ENCODE measurements around the gene TACC2. TPM values are rescaled to one million over a fixed set of nuclear protein-coding genes. Genes with fewer than 3 reads are reported as not detected.

TACC2 gene
- total and polyA plus RNA-seq, 2 donors (not counting 1 experiment from before 2014, with no cell fraction given): not detected

DNA sequence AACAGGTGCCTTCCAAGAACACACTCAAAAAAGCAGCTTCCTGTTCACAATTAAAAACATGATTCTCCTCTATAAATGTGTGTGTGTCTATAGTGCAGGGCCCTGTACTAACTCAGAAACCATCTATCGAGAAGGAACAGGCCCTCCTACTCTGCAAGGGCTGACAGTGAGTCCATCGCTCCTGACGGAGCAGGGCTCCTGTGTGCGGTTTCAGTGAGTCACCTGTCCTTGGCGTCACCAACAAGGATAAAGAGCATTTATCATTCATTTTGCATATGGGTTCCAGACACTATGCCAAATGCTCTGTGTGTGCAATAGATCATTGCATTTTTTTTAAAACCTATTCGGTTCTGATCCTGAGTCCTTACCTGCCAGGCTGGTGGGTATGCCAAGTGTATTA is 63.7 kb downstream of the TACC2 start:
- H3K9me3 Mint-ChIP-seq (ENCODE audit: insufficient read depth): no peaks in the 10 kb centered on the region
- no peaks in the 10 kb centered on the region for H4K20me1 ChIP-seq (ENCODE audit: control insufficient read depth, insufficient read depth, low read length, poor library complexity, severe bottlenecking)
- intact Hi-C loops (cut with micrococcal nuclease): no loop called here
- H3K4me1 ChIP-seq (ENCODE audit: control insufficient read depth in 2 of 2, insufficient read depth in 2 of 2, low read length in 2 of 2): no peaks in the 10 kb centered on the region
- no peak for DNase-seq
- ChIA-PET CTCF (interaction anchor here (0.7 kb wide), 1 partner anchor 1120 kb away, joined by 4 read pairs; no protein-coding TSS in a partner anchor), POLR2A (no interaction called here)
- no peak overlapping the region for H3K9ac ChIP-seq (ENCODE audit: low read length)
- H3K79me2 ChIP-seq (ENCODE audit: control insufficient read depth, insufficient read depth, low read length): no peaks in the 10 kb centered on the region
- no peak overlapping the region for H3K4me3 ChIP-seq (ENCODE audit: control extremely low read depth in 1 of 5, extremely low read depth in 1 of 5, insufficient read depth in 1 of 5, low read depth in 2 of 5, low read length in 4 of 5)
- no peak overlapping the region for H3K27ac ChIP-seq (ENCODE audit: low read length in 2 of 2)
- peaks cover 0 to 11% (median 0%) of the 10 kb centered on the region in 3 donors for H3K9me3 ChIP-seq (ENCODE audit: control extremely low read depth in 1 of 3, control insufficient read depth in 2 of 3, insufficient read depth in 1 of 3, low read length in 2 of 3)
- peaks cover 5% of the 10 kb centered on the region for H3K27me3 Mint-ChIP-seq
- H3K36me3 ChIP-seq (replicated peaks in 1 of 2; ENCODE audit: control extremely low read depth in 1 of 2, control insufficient read depth in 1 of 2, extremely low read depth in 1 of 2, insufficient read depth in 2 of 2, low read length in 1 of 2): no peaks in the 10 kb centered on the region
- no peaks in the 10 kb centered on the region for H3K4me1 Mint-ChIP-seq
- H2AFZ ChIP-seq (ENCODE audit: insufficient read depth, low read depth, low read length, poor library complexity, severe bottlenecking): no peak overlapping the region
- H3K4me3 Mint-ChIP-seq: no peak overlapping the region
- H3K27ac Mint-ChIP-seq: no peak overlapping the region
- H3K27me3 ChIP-seq (replicated peaks in 1 of 4; ENCODE audit: control extremely low read depth in 1 of 4, control insufficient read depth in 3 of 4, insufficient read depth in 4 of 4, low read length in 3 of 4): peaks cover 0 to 4% (median 0%) of the 10 kb centered on the region in 4 experiments
- WGBS (ENCODE audit: insufficient coverage): 98% methylated on average over 5 of the region's 6 CpGs
- TF ChIP-seq EZH2 (IDR thresholded peaks at IDR 0.05; ENCODE audit: borderline replicate concordance, insufficient read depth, low read depth, low read length, poor library complexity, severe bottlenecking): no peak
- no peak for TF ChIP-seq CTCF (IDR thresholded peaks at IDR 0.05)
- ATAC-seq (ENCODE audit: low read depth): no peak
- H3K4me2 ChIP-seq (replicated peaks; ENCODE audit: low read depth, low read length, poor library complexity, severe bottlenecking): no peak overlapping the region

DNA sequence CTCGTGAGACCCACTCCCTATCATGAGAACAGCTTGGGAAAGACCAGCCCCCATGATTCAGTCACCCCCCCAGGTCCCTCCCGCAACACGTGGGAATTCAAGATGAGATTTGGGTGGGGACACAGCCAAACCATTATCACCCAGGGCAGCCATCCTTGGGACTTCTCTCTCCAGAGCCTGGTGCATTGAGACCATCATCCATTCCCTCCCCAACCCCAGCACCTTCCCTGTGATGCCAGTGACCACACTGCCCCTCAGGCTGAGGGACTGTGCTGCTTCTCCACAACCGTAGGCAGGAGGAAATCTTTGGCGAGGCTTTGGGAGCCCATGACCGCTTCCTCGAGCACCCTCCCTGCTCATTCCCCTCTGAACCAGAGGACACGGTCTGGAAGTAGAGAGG is 64.4 kb downstream of the TACC2 start:
- DNase-seq (no peak), ATAC-seq (ENCODE audit: low read depth) (no peak)
- H3K4me3 ChIP-seq (ENCODE audit: control extremely low read depth in 1 of 5, extremely low read depth in 1 of 5, insufficient read depth in 1 of 5, low read depth in 2 of 5, low read length in 4 of 5): no peak overlapping the region
- ChIA-PET CTCF (no interaction called here), POLR2A (no interaction called here)
- no peak overlapping the region for H3K27ac ChIP-seq (ENCODE audit: low read length in 2 of 2)
- Mint-ChIP-seq H3K27ac (no peak overlapping the region), H3K4me1 (no peaks in the 10 kb centered on the region), H3K27me3 (peaks cover 5% of the 10 kb centered on the region), H3K9me3 (ENCODE audit: insufficient read depth) (no peaks in the 10 kb centered on the region), H3K4me3 (no peak overlapping the region)
- H3K79me2 ChIP-seq (ENCODE audit: control insufficient read depth, insufficient read depth, low read length): no peaks in the 10 kb centered on the region
- no peaks in the 10 kb centered on the region for H4K20me1 ChIP-seq (ENCODE audit: control insufficient read depth, insufficient read depth, low read length, poor library complexity, severe bottlenecking)
- H2AFZ ChIP-seq (ENCODE audit: insufficient read depth, low read depth, low read length, poor library complexity, severe bottlenecking): no peak overlapping the region
- TF ChIP-seq EZH2 (IDR thresholded peaks at IDR 0.05; ENCODE audit: borderline replicate concordance, insufficient read depth, low read depth, low read length, poor library complexity, severe bottlenecking): no peak
- no peak for TF ChIP-seq CTCF (IDR thresholded peaks at IDR 0.05)
- intact Hi-C loops (cut with micrococcal nuclease): no loop called here
- H3K4me1 ChIP-seq (ENCODE audit: control insufficient read depth in 2 of 2, insufficient read depth in 2 of 2, low read length in 2 of 2): no peaks in the 10 kb centered on the region
- no peaks in the 10 kb centered on the region for H3K36me3 ChIP-seq (replicated peaks in 1 of 2; ENCODE audit: control extremely low read depth in 1 of 2, control insufficient read depth in 1 of 2, extremely low read depth in 1 of 2, insufficient read depth in 2 of 2, low read length in 1 of 2)
- H3K9me3 ChIP-seq (ENCODE audit: control extremely low read depth in 1 of 3, control insufficient read depth in 2 of 3, insufficient read depth in 1 of 3, low read length in 2 of 3): peaks cover 0 to 11% (median 0%) of the 10 kb centered on the region in 3 donors
- peaks cover 0 to 4% (median 0%) of the 10 kb centered on the region in 4 experiments for H3K27me3 ChIP-seq (replicated peaks in 1 of 4; ENCODE audit: control extremely low read depth in 1 of 4, control insufficient read depth in 3 of 4, insufficient read depth in 4 of 4, low read length in 3 of 4)
- no peak overlapping the region for H3K4me2 ChIP-seq (replicated peaks; ENCODE audit: low read depth, low read length, poor library complexity, severe bottlenecking)
- H3K9ac ChIP-seq (ENCODE audit: low read length): no peak overlapping the region
- 85% methylated on average over 7 of the region's 8 CpGs for WGBS (ENCODE audit: insufficient coverage)

Measured in B cell (primary cell).